PC-9 (cell line): ENCODE data around the gene HOXB6.

Source experiments
- EZH2 ChIP-seq: fragments of 200-600 bp; sonication (generic); IDR thresholded peaks from 2 replicates; pipeline ENCODE4 v1.8.0; 2017; ENCODE audit warnings: antibody characterized with exemption, low read depth
- TF ChIP-seq, protein P1 (sequence below): fragments of 200-600 bp; sonication (generic); conservative IDR thresholded peaks from 2 replicates; pipeline ENCODE4 v1.6.1; 2017; ENCODE audit warnings: mixed run types, antibody characterized with exemption, mild to moderate bottlenecking, moderate library complexity

DNA sequence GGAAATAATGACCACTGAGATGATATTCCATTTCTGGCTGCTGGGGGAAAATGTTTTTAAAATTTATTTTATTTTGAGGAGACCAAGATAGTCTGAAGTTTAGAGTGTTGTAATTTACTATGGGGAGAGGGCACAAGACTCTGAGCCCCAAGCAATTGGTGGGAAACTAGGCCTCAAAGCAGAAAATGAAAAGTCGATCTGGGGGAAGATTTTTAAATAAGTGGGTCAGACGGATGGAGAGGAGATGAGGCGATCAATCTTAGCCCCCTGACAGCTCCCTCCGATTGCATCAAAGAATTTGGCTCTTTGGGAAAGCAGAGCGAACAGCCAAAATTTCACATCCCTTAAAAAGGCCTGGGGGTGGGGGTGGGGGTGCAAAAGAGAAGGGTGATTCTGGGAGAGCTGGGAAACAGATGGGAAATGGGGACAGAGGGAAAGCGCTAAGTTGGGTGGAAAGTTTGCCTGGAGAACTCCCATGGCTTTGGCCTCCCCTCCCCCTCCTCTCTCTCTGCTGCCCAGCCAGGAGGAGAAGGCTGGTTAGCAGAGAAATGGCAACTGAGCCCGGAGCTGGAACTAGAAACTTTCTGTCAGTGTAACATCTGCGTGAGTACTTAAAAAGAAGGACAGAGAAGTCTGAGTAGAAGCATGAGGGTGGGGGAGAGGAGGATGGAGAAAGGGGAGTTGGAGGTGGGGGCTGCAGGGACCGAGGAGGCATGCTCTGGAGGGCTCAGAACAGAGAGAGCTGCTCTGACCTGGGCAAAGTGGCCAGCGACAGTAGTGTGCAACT, 58.5 kb downstream of the HOXB6 start:
- TF ChIP-seq, protein P1, sequence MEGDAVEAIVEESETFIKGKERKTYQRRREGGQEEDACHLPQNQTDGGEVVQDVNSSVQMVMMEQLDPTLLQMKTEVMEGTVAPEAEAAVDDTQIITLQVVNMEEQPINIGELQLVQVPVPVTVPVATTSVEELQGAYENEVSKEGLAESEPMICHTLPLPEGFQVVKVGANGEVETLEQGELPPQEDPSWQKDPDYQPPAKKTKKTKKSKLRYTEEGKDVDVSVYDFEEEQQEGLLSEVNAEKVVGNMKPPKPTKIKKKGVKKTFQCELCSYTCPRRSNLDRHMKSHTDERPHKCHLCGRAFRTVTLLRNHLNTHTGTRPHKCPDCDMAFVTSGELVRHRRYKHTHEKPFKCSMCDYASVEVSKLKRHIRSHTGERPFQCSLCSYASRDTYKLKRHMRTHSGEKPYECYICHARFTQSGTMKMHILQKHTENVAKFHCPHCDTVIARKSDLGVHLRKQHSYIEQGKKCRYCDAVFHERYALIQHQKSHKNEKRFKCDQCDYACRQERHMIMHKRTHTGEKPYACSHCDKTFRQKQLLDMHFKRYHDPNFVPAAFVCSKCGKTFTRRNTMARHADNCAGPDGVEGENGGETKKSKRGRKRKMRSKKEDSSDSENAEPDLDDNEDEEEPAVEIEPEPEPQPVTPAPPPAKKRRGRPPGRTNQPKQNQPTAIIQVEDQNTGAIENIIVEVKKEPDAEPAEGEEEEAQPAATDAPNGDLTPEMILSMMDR = no peak
- TF ChIP-seq EZH2 = no peak
